Activated naive CD8-positive, alpha-beta T cell treated with anti-CD3 and anti-CD28 coated beads, Interleukin-2, amount 50 U/mL, for 24 hours (primary cell): ENCODE results near the gene UBE2J1.
A peak's percentile ranks its signal among the peaks of the same experiment; 100 is the strongest.
"Not testable (repeated sequence)": the region's sequence is repeated elsewhere in the genome, so short reads cannot be mapped to it uniquely, and the experiment has no call there.

Experiments
- ATAC-seq: fragments of 150-1000 bp; cut with Tn5 transposase; one replicate; pipeline ENCODE4 v1.10.0; 2021
- DNase-seq: peaks from one replicate; pipeline ENCODE4 v3.0.0; 2021
- H3K27ac Mint-ChIP-seq: one replicate; pipeline ENCODE4 v1.8.0; 2021; ENCODE audit warnings: mild to moderate bottlenecking, mixed read lengths
- H3K27me3 Mint-ChIP-seq: one replicate; pipeline ENCODE4 v1.8.0; 2021; ENCODE audit warnings: mixed read lengths
- H3K36me3 Mint-ChIP-seq: one replicate; pipeline ENCODE4 v1.8.0; 2021; ENCODE audit warnings: low read depth, mixed read lengths
- H3K4me1 Mint-ChIP-seq: one replicate; pipeline ENCODE4 v1.8.0; 2021; ENCODE audit warnings: mixed read lengths
- H3K4me3 Mint-ChIP-seq: one replicate; pipeline ENCODE4 v1.8.0; 2021; ENCODE audit warnings: mild to moderate bottlenecking, moderate library complexity, mixed read lengths
- H3K9me3 Mint-ChIP-seq: one replicate; pipeline ENCODE4 v1.8.0; 2021; ENCODE audit warnings: mixed read lengths

Gene UBE2J1, protein sequence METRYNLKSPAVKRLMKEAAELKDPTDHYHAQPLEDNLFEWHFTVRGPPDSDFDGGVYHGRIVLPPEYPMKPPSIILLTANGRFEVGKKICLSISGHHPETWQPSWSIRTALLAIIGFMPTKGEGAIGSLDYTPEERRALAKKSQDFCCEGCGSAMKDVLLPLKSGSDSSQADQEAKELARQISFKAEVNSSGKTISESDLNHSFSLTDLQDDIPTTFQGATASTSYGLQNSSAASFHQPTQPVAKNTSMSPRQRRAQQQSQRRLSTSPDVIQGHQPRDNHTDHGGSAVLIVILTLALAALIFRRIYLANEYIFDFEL

DNA sequence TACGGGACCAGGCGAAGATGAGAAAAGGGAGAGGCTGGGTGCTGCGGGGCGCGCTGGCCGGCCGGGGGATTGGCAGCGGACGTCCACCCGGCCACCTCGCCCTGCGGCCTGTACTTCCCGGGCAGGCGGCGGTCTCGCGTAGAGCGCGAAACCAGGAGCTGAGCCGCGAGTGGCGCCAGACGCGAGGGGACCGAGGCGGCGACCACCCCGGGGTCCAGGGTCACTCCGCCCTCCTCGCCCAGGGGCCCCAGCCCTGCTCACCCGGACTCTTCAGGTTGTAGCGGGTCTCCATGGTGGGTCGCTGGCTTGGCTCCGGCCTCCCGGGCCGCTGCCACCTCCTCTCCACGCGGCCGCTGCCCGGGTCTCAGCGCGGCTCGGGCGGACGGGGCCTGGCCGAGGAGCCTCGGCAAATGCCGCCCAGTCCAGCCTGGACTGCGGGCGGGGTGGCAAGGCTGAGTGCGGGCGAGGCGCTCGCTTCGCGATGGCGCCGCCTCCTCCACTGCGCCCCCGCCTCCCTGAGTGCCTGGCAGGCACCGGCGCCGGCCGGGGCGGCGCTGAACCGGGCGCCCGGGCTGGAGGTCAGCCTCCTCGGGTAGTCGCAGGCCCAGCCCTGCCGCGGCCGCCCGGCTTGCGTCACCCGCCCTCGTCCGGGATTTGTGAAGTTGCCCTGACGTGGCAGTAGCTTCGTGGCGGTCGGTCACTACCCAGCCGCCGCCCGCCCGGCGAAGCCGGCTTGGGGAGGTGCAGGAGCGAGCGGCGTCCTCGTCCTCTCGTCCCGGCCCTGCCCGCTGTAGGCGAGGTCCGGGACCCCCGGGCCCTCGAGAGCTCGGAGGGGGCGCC is at the start of gene UBE2J1:
Gene UBE2J1 (minus strand): TSS at position 445 of the 840 bp plus-strand sequence. CDS start 153 bp downstream, at position 292.
- Mint-ChIP-seq H3K4me1 (peaks cover 82% of the 10 kb centered on the region), H3K27me3 (no peaks in the 10 kb centered on the region), H3K36me3 (peaks cover 8% of the 10 kb centered on the region), H3K27ac (peak within 1 kb of the TSS; percentile 96), H3K9me3 (no peaks in the 10 kb centered on the region), H3K4me3 (peak within 1 kb of the TSS; percentile 96)
- ATAC-seq (peak; percentile 91), DNase-seq (peak; percentile 82)

GRCh38 chr6:89400912-89401399 is 48.4 kb upstream of the UBE2J1 start:
- Mint-ChIP-seq H3K36me3 (no peaks in the 10 kb centered on the region), H3K4me1 (peaks cover 1% of the 10 kb centered on the region), H3K9me3 (no peaks in the 10 kb centered on the region), H3K27me3 (no peaks in the 10 kb centered on the region), H3K4me3 (no peak overlapping the region), H3K27ac (no peak overlapping the region)
- DNase-seq (no peak), ATAC-seq (no peak)

DNA sequence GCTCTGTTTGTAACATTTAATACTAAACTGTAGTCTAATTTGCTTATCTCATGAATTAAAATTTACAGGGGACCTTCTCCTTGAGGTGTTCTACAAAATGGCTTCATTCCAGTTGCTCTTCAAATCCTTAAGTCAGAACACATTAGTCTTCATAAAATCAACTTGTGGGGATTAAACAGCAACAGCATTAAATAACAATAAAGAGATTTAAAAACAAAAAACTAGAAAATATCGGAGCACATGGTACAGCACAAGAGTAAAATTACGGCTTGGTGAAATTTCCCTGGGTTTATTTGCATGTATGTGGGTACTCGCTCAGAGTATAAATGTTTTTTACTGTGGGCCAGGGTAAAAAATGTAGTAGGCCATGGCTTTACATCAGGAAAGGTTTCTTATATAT is 47.5 kb upstream of the UBE2J1 start:
- peaks cover 1% of the 10 kb centered on the region for H3K4me1 Mint-ChIP-seq
- no peaks in the 10 kb centered on the region for H3K36me3 Mint-ChIP-seq
- no peaks in the 10 kb centered on the region for H3K27me3 Mint-ChIP-seq
- DNase-seq (no peak), ATAC-seq (no peak)
- no peak overlapping the region for H3K27ac Mint-ChIP-seq
- no peak overlapping the region for H3K4me3 Mint-ChIP-seq
- no peaks in the 10 kb centered on the region for H3K9me3 Mint-ChIP-seq

DNA sequence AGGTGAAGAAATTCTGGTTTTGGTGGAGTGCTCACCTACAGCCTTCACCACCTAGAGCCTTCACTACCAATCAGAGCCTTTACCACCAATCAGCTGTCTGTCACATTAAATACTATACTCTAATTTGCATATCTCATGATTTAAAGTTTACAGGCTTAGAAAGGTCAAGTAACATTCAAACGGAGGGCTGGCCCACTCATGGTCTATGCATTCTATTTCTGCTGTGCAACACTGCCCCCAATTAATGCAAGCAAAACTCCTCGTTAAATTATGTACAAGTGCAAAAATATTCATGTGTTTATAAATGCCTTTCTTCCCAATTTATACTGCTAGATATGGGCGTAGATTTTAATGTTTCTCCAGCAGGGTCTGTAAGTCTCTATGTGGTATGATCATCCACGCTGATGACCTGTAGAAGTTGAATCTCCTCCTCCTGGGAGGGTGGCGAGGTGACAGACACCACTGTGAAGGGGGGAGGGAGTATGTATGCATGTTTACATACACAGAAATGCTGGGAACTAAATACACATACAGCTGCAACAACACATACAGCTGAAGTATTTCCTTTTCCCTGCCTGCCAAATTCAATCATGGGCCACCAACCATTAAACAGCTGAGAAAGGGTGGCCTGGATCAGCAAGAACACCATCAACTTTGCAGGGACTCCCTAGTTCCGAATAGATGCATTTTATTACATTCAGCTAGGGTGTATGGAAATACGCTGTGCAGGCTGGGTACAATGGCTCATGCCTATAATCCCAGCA is 46.4 kb upstream of the UBE2J1 start:
- Mint-ChIP-seq H3K27ac (no peak overlapping the region), H3K27me3 (no peaks in the 10 kb centered on the region), H3K9me3 (peaks cover 1% of the 10 kb centered on the region), H3K36me3 (no peaks in the 10 kb centered on the region), H3K4me1 (peaks cover 1% of the 10 kb centered on the region), H3K4me3 (no peak overlapping the region)
- ATAC-seq (no peak), DNase-seq (no peak)

- not testable (repeated sequence) for H3K27ac Mint-ChIP-seq, H3K27me3 Mint-ChIP-seq, H3K9me3 Mint-ChIP-seq
Measured at GRCh38 chr6:89397884-89398283, 45.4 kb upstream of the UBE2J1 start.

GRCh38 chr6:89393659-89394058 is 41.1 kb upstream of the UBE2J1 start:
- peaks cover 14% of the 10 kb centered on the region for H3K9me3 Mint-ChIP-seq
- peaks cover 2% of the 10 kb centered on the region for H3K27me3 Mint-ChIP-seq
- no peak overlapping the region for H3K4me3 Mint-ChIP-seq
- no peak overlapping the region for H3K27ac Mint-ChIP-seq
- DNase-seq, result no peak
- peaks cover 2% of the 10 kb centered on the region for H3K36me3 Mint-ChIP-seq
- no peaks in the 10 kb centered on the region for H3K4me1 Mint-ChIP-seq
- no peak for ATAC-seq

More at GRCh38 chr6:89397884-89398283, 45.4 kb upstream of the UBE2J1 start:
- H3K4me3 Mint-ChIP-seq, H3K36me3 Mint-ChIP-seq, DNase-seq, ATAC-seq, H3K4me1 Mint-ChIP-seq: not testable (repeated sequence)

GRCh38 chr6:89392823-89393222 is 40.3 kb upstream of the UBE2J1 start:
- Mint-ChIP-seq H3K4me3 (no peak overlapping the region), H3K27ac (no peak overlapping the region), H3K36me3 (peaks cover 2% of the 10 kb centered on the region), H3K4me1 (no peaks in the 10 kb centered on the region), H3K27me3 (peaks cover 2% of the 10 kb centered on the region), H3K9me3 (peaks cover 14% of the 10 kb centered on the region)
- no peak for DNase-seq
- ATAC-seq, result no peak

- peaks cover 13% of the 10 kb centered on the region for H3K4me1 Mint-ChIP-seq
- ATAC-seq (no peak), DNase-seq (no peak)
- H3K27ac Mint-ChIP-seq, result no peak overlapping the region
- H3K9me3 Mint-ChIP-seq, result peaks cover 12% of the 10 kb centered on the region
- H3K4me3 Mint-ChIP-seq, result no peak overlapping the region
- H3K27me3 Mint-ChIP-seq, result peaks cover 2% of the 10 kb centered on the region
- H3K36me3 Mint-ChIP-seq, result peaks cover 2% of the 10 kb centered on the region
Measured at GRCh38 chr6:89388846-89389245, 36.3 kb upstream of the UBE2J1 start.

- DNase-seq (no peak), ATAC-seq (peak; percentile 72)
- no peak overlapping the region for H3K27ac Mint-ChIP-seq
- H3K9me3 Mint-ChIP-seq, result peaks cover 4% of the 10 kb centered on the region
- peaks cover 13% of the 10 kb centered on the region for H3K4me1 Mint-ChIP-seq
- no peak overlapping the region for H3K4me3 Mint-ChIP-seq
- peaks cover 2% of the 10 kb centered on the region for H3K27me3 Mint-ChIP-seq
- H3K36me3 Mint-ChIP-seq, result peaks cover 2% of the 10 kb centered on the region
Measured at GRCh38 chr6:89387516-89388201, 35.1 kb upstream of the UBE2J1 start.

DNA sequence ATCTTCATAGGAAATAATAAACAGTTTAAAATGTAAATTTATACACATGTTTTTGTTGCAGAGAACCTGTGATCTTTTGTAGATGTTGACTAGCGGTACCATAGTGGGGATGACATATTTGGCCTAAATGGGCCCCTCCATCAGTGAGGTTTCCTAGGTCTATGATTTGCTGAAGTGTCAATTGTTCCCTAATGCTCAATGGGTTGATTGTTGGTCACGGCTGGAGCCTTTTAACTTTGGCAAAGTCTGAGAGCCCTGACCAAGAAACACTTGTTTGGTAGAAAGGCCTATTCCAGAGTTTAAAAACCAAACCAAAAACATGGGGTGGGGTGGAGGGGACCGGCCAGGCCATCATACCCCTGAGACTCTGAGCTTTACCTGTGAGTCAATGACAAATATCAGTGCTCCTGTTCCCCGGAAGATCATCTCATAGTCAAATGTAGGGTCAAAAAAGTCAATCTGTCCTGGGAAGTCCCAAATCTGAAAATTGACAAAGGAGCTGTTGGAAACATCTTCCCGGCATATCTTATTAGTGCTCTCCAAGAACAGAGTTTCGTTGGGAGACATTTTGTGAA is 34.5 kb upstream of the UBE2J1 start:
- no peak overlapping the region for H3K27ac Mint-ChIP-seq
- no peak for DNase-seq
- no peak overlapping the region for H3K4me3 Mint-ChIP-seq
- H3K4me1 Mint-ChIP-seq, result peaks cover 13% of the 10 kb centered on the region
- H3K9me3 Mint-ChIP-seq, result peaks cover 4% of the 10 kb centered on the region
- H3K27me3 Mint-ChIP-seq, result peaks cover 2% of the 10 kb centered on the region
- peaks cover 2% of the 10 kb centered on the region for H3K36me3 Mint-ChIP-seq
- no peak for ATAC-seq

DNA sequence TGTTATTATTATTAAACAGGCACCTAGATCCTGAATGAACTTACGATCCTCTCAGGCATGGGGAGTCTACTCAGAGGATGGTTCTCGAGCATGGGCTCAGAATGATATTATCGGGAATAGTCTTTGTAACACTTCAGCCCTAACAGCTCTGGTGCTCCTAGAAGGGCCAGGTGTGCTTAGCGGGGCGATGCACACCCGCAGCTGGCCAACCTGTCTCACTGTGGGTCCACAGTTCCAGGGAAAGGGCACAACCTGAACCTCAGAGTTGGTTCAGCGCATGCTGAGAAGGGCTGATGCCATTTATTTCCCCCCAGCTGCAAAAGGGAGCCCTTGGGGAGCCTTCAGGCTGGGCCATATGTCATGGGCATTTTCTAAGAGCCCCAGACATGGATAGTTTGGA is 33.3 kb upstream of the UBE2J1 start:
- H3K4me3 Mint-ChIP-seq, result no peak overlapping the region
- H3K4me1 Mint-ChIP-seq, result peaks cover 13% of the 10 kb centered on the region
- no peak for ATAC-seq
- DNase-seq, result no peak
- H3K36me3 Mint-ChIP-seq, result peaks cover 1% of the 10 kb centered on the region
- H3K27ac Mint-ChIP-seq, result no peak overlapping the region
- no peaks in the 10 kb centered on the region for H3K9me3 Mint-ChIP-seq
- H3K27me3 Mint-ChIP-seq, result no peaks in the 10 kb centered on the region

- peak; percentile 43 for ATAC-seq
- no peaks in the 10 kb centered on the region for H3K9me3 Mint-ChIP-seq
- H3K27ac Mint-ChIP-seq, result no peak overlapping the region
- H3K27me3 Mint-ChIP-seq, result no peaks in the 10 kb centered on the region
- peaks cover 13% of the 10 kb centered on the region for H3K4me1 Mint-ChIP-seq
- DNase-seq, result no peak
- H3K36me3 Mint-ChIP-seq, result no peaks in the 10 kb centered on the region
- no peak overlapping the region for H3K4me3 Mint-ChIP-seq
Measured at GRCh38 chr6:89385156-89385667, 32.7 kb upstream of the UBE2J1 start.

GRCh38 chr6:89381031-89381430 is 28.5 kb upstream of the UBE2J1 start:
- Mint-ChIP-seq H3K36me3 (no peaks in the 10 kb centered on the region), H3K27ac (no peak overlapping the region), H3K4me3 (no peak overlapping the region), H3K9me3 (no peaks in the 10 kb centered on the region), H3K27me3 (no peaks in the 10 kb centered on the region), H3K4me1 (peaks cover 7% of the 10 kb centered on the region)
- ATAC-seq (no peak), DNase-seq (no peak)
